ENCODE measurements around the gene ABCD1.
"Not testable (repeated sequence)": the region's sequence is repeated elsewhere in the genome, so short reads cannot be mapped to it uniquely, and the experiment has no call there.

GRCh38 chrX:153683486-153683885 lies 41.2 kb upstream of the ABCD1 start:
- TF ChIP-seq CTCF (conservative IDR thresholded peaks at IDR 0.05); ZFX (IDR thresholded peaks at IDR 0.05): not testable (repeated sequence)
